HepG2 (cell line): ENCODE results near the gene KIAA0232. TPM values are rescaled to one million over a fixed set of nuclear protein-coding genes. Genes with fewer than 3 reads are reported as not detected.

Experiments
- AFF4 ChIP-seq: sonication (generic); formaldehyde crosslinking; IDR thresholded peaks from 2 replicates; pipeline ENCODE4 v1.4.0; 2020; ENCODE audit warnings: missing genetic modification reagents
- CBX1 ChIP-seq: IDR thresholded peaks from one replicate; pipeline ENCODE4 v1.6.1; 2016; ENCODE audit warnings: antibody characterized with exemption, low read depth
- HOXA7 ChIP-seq: sonication (generic); formaldehyde crosslinking; IDR thresholded peaks from 2 replicates; pipeline ENCODE4 v1.8.1; 2022; ENCODE audit warnings: mild to moderate bottlenecking, missing genetic modification reagents, moderate library complexity
- IKZF5 ChIP-seq: IDR thresholded peaks from 2 replicates; pipeline ENCODE4 v1.6.1; 2018; ENCODE audit warnings: missing genetic modification reagents, mild to moderate bottlenecking, missing compliant biosample characterization
- KLF11 ChIP-seq: IDR thresholded peaks from 2 replicates; pipeline ENCODE4 v1.6.1; 2016; ENCODE audit warnings: missing compliant biosample characterization
- MLX ChIP-seq: IDR thresholded peaks from 2 replicates; pipeline ENCODE4 v1.6.1; 2016
- ZNF367 ChIP-seq: sonication (generic); formaldehyde crosslinking; IDR thresholded peaks from 2 replicates; pipeline ENCODE4 v1.4.0; 2020; ENCODE audit warnings: missing genetic modification reagents, borderline replicate concordance
- ZSCAN31 ChIP-seq: sonication (generic); formaldehyde crosslinking; IDR thresholded peaks from 2 replicates; pipeline ENCODE4 v1.5.0; 2020; ENCODE audit warnings: low read depth, mild to moderate bottlenecking, missing genetic modification reagents
- polyA plus RNA-seq, 8 experiments: library from polyadenylated mRNA; depleted of rRNA in 3 of 8; stranded (reverse) in 7 of 8; unstranded in 1 of 8; fragments of >200 nt; fragmentation: Illumina TruSeq in 4 of 8; extraction: Trizol in 4 of 8; gene quantifications; 2 replicates each; pipeline versions ENCODE4 v1.2.1 to v1.2.3, GENCODE V29; 2011 to 2016; ENCODE audit warnings: low read depth in 4 of 8, missing spikeins in 1 of 8, mixed read lengths in 1 of 8; ENCODE audit not compliant: insufficient read depth in 1 of 8
- total RNA-seq, 5 experiments: library from RNA; depleted of rRNA; stranded (reverse); fragments of >200 nt; fragmentation: Illumina TruSeq; extraction: Trizol; gene quantifications; 2 replicates each; pipeline ENCODE4 v1.2.3, GENCODE V29; 2016; ENCODE audit warnings: low read depth in 1 of 5

The KIAA0232 gene
- total and polyA plus RNA-seq, 2 of the 13 experiments (the other 11 are each of a cell fraction or from before 2014, with no cell fraction given): 7.8 to 17.1 TPM

GRCh38 chr4:6902318-6903042 is 120.0 kb downstream of the KIAA0232 start (continued):
- TF ChIP-seq AFF4 (no peak), ZSCAN31 (CRISPR knock-in tag) (no peak), HOXA7 (no peak), ZNF367 (CRISPR knock-in tag) (no peak), IKZF5 (CRISPR knock-in tag) (no peak), KLF11 (CRISPR knock-in tag) (no peak), MLX (CRISPR knock-in tag) (no peak), CBX1 (no peak)
- TF ChIP-seq, all 625 proteins: peak for 62
